Ovary (tissue), 9 donors: Measurements from ENCODE around the gene TMEM178A. TPM values are rescaled to one million over a fixed set of nuclear protein-coding genes. Genes with fewer than 3 reads are reported as not detected.
A peak's percentile ranks its signal among the peaks of the same experiment; 100 is the strongest.
"Not testable (repeated sequence)": the region's sequence is repeated elsewhere in the genome, so short reads cannot be mapped to it uniquely, and the experiment has no call there.

Experiments used
- DNase-seq, 5 donors: peaks; one replicate each; pipeline ENCODE4 v3.0.0-alpha.2; 2019 to 2020
- H3K27ac ChIP-seq, 2 donors: fragments of 200-600 bp; one replicate each; pipeline versions ENCODE4 v1.5.1 to v1.8.0; 2019 to 2022
- H3K27me3 ChIP-seq: fragments of 200-600 bp; one replicate; pipeline ENCODE4 v1.8.0; 2022
- H3K36me3 ChIP-seq: fragments of 200-600 bp; sonication (generic); one replicate; pipeline ENCODE4 v1.5.1; 2019
- H3K4me1 ChIP-seq: one replicate; pipeline ENCODE4 v1.8.1; 2013; ENCODE audit warnings: mild to moderate bottlenecking, moderate library complexity; ENCODE audit not compliant: insufficient read depth
- H3K4me3 ChIP-seq: fragments of 200-600 bp; sonication (generic); one replicate; pipeline ENCODE4 v1.5.1; 2017
- H3K9me3 ChIP-seq, 2 donors: fragments of 200-600 bp in 1 of 2; sonication (generic) in 1 of 2; one replicate each; pipeline versions ENCODE4 v1.5.1 to v1.8.1; 2013 to 2019; ENCODE audit warnings: mild to moderate bottlenecking in 1 of 2, moderate library complexity in 1 of 2
- EP300 ChIP-seq: sonication (generic); formaldehyde crosslinking; IDR thresholded peaks from one replicate; pipeline ENCODE4 v1.6.1; 2017; ENCODE audit warnings: antibody characterized with exemption
- POLR2A ChIP-seq: fragments of 450-650 bp; IDR thresholded peaks from one replicate; pipeline ENCODE4 v1.6.1; 2017; ENCODE audit warnings: antibody characterized with exemption, mild to moderate bottlenecking, moderate library complexity
- WGBS, 3 donors: extraction: QIAGEN DNeasy Blood & Tissue Kit in 1 of 3; methylation state at CpG; one replicate each; pipeline versions ENCODE4 v1.1.5 to v1.1.7; 2013 to 2017; 5-methylcytosine and 5-hydroxymethylcytosine counted together
- intact Hi-C, 4 donors: fragments of 100-400 bp; cut with DNase I; formaldehyde crosslinking; loops; one replicate each; pipeline versions ENCODE4 v1.11.0 to v1.15.1; 2022 to 2023
- polyA plus RNA-seq, 2 donors: library from polyadenylated mRNA; stranded (reverse); fragments of 200-250 nt in 1 of 2; fragments of 350-450 nt in 1 of 2; fragmentation: Illumina TruSeq in 1 of 2; extraction: RNeasy Lipid Tissue Mini Kit (QIAGEN cat#74804) in 1 of 2; gene quantifications; one replicate each; pipeline ENCODE4 v1.2.3, GENCODE V29; 2013 to 2014
- total RNA-seq, 7 donors: library from RNA; depleted of rRNA in 2 of 7; stranded (reverse); fragments of >200 nt in 2 of 7; fragmentation: NEBNext Ultra II Directional in 3 of 7; extraction: Animal tissue kit (Norgen Biotek cat#: 25700) in 3 of 7; gene quantifications; one replicate each; pipeline versions ENCODE4 v1.1.0 to v1.2.4, GENCODE V29; 2016 to 2023
- TF ChIP-seq, protein P1 (sequence below), 3 donors: fragments of 450-650 bp in 2 of 3; fragments of 200-600 bp in 1 of 3; IDR thresholded peaks; one replicate each; pipeline versions ENCODE4 v1.5.1 to v1.8.0; 2016 to 2022; ENCODE audit warnings: antibody characterized with exemption in 3 of 3, mild to moderate bottlenecking in 1 of 3
- donor health status: DM: no; HTN: no; CAD: no; lungs with moderate emphysema.
- donor health status: DM: no; HTN: no; CAD: no.
- donor health status: Bipolar disorder and iron deficiency.
- donor health status: DM: yes; HTN: yes; CAD: no.
- donor health status: DM: no; HTN: no; CAD: no.
- donor health status: DM: yes; HTN: yes; CAD: no.

TMEM178A gene
- total and polyA plus RNA-seq, 9 donors, result 1.7 to 7.0 (median 2.6) TPM

DNA sequence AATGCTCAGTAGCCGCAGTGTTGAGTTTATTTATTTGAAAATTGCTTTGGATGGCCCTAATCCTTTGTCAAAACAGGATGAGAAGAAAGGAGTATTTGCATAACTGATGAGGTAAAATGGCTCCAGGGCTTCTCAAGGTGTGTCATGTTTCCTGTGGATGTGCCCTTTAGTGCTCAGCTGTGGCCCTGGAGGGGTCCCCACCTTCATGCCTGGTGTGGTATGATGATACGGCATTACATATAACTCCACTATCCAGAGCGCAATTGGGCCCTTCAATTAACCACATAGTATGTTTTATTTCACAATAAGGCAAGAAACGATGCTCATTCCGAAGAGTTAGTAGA is 39.8 kb upstream of the TMEM178A start:
- DNase-seq, result no peak
- Histone ChIP-seq H3K4me3 (no peak overlapping the region), H3K9me3 (no peaks in the 10 kb centered on the region), H3K36me3 (no peaks in the 10 kb centered on the region), H3K27me3 (no peaks in the 10 kb centered on the region), H3K4me1 (no peaks in the 10 kb centered on the region), H3K27ac (no peak overlapping the region)
- intact Hi-C loops, result no loop called here
- TF ChIP-seq, protein P1, sequence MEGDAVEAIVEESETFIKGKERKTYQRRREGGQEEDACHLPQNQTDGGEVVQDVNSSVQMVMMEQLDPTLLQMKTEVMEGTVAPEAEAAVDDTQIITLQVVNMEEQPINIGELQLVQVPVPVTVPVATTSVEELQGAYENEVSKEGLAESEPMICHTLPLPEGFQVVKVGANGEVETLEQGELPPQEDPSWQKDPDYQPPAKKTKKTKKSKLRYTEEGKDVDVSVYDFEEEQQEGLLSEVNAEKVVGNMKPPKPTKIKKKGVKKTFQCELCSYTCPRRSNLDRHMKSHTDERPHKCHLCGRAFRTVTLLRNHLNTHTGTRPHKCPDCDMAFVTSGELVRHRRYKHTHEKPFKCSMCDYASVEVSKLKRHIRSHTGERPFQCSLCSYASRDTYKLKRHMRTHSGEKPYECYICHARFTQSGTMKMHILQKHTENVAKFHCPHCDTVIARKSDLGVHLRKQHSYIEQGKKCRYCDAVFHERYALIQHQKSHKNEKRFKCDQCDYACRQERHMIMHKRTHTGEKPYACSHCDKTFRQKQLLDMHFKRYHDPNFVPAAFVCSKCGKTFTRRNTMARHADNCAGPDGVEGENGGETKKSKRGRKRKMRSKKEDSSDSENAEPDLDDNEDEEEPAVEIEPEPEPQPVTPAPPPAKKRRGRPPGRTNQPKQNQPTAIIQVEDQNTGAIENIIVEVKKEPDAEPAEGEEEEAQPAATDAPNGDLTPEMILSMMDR (IDR thresholded peaks at IDR 0.05), result no peak
- no peak for TF ChIP-seq EP300
- WGBS, 3 donors, result 66 to 88% (median 86%) methylated on average over 5 of the region's 5 CpGs

DNA sequence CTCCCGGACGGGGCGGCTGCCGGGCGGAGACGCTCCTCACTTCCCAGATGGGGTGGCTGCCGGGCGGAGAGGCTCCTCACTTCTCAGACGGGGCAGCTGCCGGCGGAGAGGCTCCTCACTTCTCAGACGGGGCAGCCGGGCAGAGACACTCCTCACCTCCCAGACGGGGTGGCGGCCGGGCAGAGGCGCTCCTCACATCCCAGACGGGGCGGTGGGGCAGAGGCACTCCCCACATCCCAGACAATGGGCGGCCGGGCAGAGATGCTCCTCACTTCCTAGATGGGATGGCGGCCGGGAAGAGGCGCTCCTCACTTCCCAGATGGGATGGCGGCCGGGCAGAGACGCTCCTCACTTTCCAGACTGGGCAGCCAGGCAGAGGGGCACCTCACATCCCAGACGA is 37.4 kb upstream of the TMEM178A start:
- intact Hi-C loops, H3K27me3 ChIP-seq, DNase-seq, H3K27ac ChIP-seq, H3K9me3 ChIP-seq, H3K4me3 ChIP-seq, H3K36me3 ChIP-seq, H3K4me1 ChIP-seq: not testable (repeated sequence)
- WGBS, 3 donors, result 93 to 97% (median 94%) methylated on average over 18 to 23 of the region's 28 CpGs

DNA sequence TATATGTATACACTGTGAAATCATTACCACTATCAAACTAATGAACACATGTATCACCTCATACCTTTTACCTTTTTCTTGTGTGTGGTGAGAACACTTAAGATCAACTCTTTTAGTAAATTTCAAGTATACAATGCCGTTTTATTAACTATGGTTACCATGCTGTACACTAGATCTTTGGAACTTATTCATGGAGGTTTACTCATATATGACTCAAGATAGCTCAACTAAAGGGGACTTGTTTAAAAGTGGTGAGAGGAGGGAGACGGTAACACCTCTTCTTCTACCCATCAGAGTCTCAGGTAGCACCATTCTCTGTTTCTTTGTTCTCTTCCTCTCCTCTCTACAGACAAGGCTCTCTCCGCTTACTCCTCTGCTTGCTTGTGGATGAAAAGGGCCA is 36.1 kb upstream of the TMEM178A start:
- no peaks in the 10 kb centered on the region for H3K4me1 ChIP-seq
- TF ChIP-seq, protein P1 (IDR thresholded peaks at IDR 0.05), result no peak
- TF ChIP-seq EP300 (no peak), POLR2A (no peak)
- H3K4me3 ChIP-seq, result no peak overlapping the region
- intact Hi-C loops, result no loop called here
- no peak overlapping the region for H3K27ac ChIP-seq
- no peaks in the 10 kb centered on the region for H3K9me3 ChIP-seq
- no peaks in the 10 kb centered on the region for H3K36me3 ChIP-seq
- DNase-seq, result no peak
- WGBS, 3 donors, result 93 to 98% (median 94%) methylated on average over 3 of the region's 3 CpGs
- H3K27me3 ChIP-seq, result no peaks in the 10 kb centered on the region

DNA sequence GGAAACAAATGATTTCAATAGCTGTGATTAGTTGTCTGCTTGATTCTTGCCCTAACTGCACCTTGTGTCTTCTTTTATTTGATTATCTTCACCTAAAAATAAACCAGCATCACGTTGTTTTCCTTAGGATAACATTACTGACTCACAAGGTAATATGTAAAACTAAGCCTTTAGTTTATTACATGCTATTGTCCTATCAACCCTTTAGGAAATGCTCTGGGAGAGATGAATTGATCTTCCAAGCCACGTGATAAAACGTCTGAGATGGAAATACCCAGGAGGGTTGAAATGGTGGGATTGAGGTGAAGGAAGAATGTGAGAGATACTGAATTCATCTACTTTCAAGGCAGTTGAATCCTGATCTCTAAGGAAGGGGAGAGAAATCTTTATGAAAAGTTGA is 34.5 kb upstream of the TMEM178A start:
- no peaks in the 10 kb centered on the region for H3K4me1 ChIP-seq
- H3K9me3 ChIP-seq, result no peaks in the 10 kb centered on the region
- intact Hi-C loops, result no loop called here
- H3K27ac ChIP-seq, result no peak overlapping the region
- WGBS, 3 donors, result 45 to 58% (median 54%) methylated on average over 3 of the region's 3 CpGs
- TF ChIP-seq, protein P1 (IDR thresholded peaks at IDR 0.05), result no peak
- no peak for TF ChIP-seq POLR2A
- TF ChIP-seq EP300, result no peak
- DNase-seq, result no peak
- no peaks in the 10 kb centered on the region for H3K27me3 ChIP-seq
- no peak overlapping the region for H3K4me3 ChIP-seq
- no peaks in the 10 kb centered on the region for H3K36me3 ChIP-seq

DNA sequence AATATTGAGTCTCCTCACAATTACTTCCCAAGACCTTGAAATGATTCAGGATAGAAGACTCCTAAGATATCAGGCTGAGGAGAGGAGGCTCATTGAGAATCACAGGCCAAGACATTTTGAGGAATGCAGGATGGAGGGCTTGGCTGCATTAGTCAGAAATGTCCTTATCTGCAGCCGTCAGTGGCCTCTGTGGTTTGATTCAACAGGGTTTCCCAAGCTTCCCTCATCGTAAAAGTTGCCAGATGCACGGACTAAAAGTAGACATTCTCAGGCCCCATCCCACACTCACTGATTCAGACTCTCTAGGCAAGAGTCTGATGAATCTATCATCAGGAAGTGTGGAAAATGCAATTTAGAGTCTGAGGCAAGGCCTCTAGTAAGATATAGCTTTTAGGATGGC is 34.0 kb upstream of the TMEM178A start:
- no peaks in the 10 kb centered on the region for H3K36me3 ChIP-seq
- H3K27me3 ChIP-seq, result no peaks in the 10 kb centered on the region
- H3K27ac ChIP-seq, result no peak overlapping the region
- no peaks in the 10 kb centered on the region for H3K9me3 ChIP-seq
- no peak overlapping the region for H3K4me3 ChIP-seq
- no peak for TF ChIP-seq POLR2A
- TF ChIP-seq, protein P1 (IDR thresholded peaks at IDR 0.05), result no peak
- WGBS, 3 donors, result 4 to 10% (median 7%) methylated on average over 3 of the region's 3 CpGs
- DNase-seq, result peak in 1 of 5 donors; percentile 23
- intact Hi-C loops, result no loop called here
- no peaks in the 10 kb centered on the region for H3K4me1 ChIP-seq
